Neural cell (in vitro differentiated cells): ENCODE measurements around the gene DUSP7.
"Not testable (repeated sequence)": the region's sequence is repeated elsewhere in the genome, so short reads cannot be mapped to it uniquely, and the experiment has no call there.

Source experiments
- CTCF ChIP-seq: fragments of 450-650 bp; IDR thresholded peaks from 2 replicates; pipeline ENCODE4 v1.5.1; 2014; ENCODE audit warnings: antibody characterized with exemption, mild to moderate bottlenecking, moderate library complexity; ENCODE audit not compliant: poor library complexity, severe bottlenecking
- EP300 ChIP-seq: fragments of 450-650 bp; conservative IDR thresholded peaks from 2 replicates; pipeline ENCODE4 v1.6.1; 2014; ENCODE audit warnings: antibody characterized with exemption, mild to moderate bottlenecking, moderate library complexity; ENCODE audit not compliant: poor library complexity, severe bottlenecking
- EZH2 ChIP-seq: fragments of 200-600, 300-800 bp; shearing (Covaris generic), sonication (generic); IDR thresholded peaks from 2 replicates; pipeline ENCODE4 v1.6.1; 2014; ENCODE audit warnings: antibody characterized with exemption, low read length, borderline replicate concordance, mild to moderate bottlenecking; ENCODE audit not compliant: insufficient read depth, poor library complexity, severe bottlenecking
- MXI1 ChIP-seq: fragments of 450-650 bp; conservative IDR thresholded peaks from 2 replicates; pipeline ENCODE4 v1.6.1; 2014; ENCODE audit warnings: antibody characterized with exemption, mild to moderate bottlenecking; ENCODE audit not compliant: poor library complexity, severe bottlenecking
- POLR2AphosphoS5 ChIP-seq: IDR thresholded peaks from 2 replicates; pipeline ENCODE4 v1.6.1; 2012
- RAD21 ChIP-seq: fragments of 450-650 bp; conservative IDR thresholded peaks from 2 replicates; pipeline ENCODE4 v1.6.1; 2014; ENCODE audit warnings: antibody characterized with exemption, mild to moderate bottlenecking, moderate library complexity
- SMC3 ChIP-seq: fragments of 450-650 bp; conservative IDR thresholded peaks from 2 replicates; pipeline ENCODE4 v1.6.1; 2014; ENCODE audit warnings: antibody characterized with exemption, mild to moderate bottlenecking, moderate library complexity; ENCODE audit not compliant: poor library complexity
- TAF1 ChIP-seq: IDR thresholded peaks from 2 replicates; pipeline ENCODE4 v1.6.1; 2012; ENCODE audit warnings: low read depth

- TF ChIP-seq CTCF, POLR2AphosphoS5, EZH2, RAD21, TAF1, SMC3, EP300, MXI1: not testable (repeated sequence)
These were observed 13.3 kb downstream of the DUSP7 start for GRCh38 chr3:52043039-52043438.
